ENCODE results near the gene MICALL1.

The MICALL1 gene

DNA sequence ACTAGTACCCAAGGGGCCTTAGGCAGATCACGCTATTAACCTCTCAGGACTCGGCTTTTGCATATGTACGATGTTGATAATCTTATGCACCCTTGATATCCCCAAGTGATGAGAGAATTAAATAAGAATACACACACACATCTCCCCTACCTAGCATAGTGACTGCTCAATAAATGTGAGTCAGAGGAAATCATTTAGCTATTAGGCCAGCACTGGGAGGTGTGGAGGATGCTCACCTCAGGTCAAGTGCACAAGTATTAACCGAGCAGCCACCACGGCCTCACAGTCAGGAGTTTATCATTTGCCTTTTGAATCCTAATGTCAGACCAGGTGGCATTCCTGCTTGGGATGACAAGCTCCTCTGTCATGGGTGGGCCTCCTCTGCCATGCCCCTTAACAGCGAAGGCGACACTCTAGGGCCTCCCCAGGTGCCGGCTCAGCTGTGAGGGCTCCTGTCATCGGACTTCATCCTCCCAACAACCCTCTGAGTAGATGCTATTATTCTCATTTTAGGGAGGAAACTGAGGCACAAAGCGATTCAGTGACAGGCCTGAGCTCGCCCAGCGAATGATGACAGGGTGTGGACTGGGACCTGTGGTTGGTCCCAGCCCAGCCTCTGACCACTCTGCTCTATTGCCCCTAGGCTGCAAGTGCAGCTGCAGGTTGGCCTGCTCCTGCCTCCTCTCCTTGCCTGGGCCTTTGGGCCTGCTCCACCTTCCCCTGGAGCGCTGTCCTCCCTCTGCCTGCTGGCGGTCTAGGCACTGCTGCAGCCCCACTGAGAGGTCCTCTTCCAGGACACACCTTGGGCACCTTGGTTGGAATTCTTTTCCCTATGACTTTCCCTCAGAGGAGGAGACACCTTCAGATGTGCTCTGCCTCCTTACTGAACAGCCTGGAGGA is 83.3 kb downstream of the MICALL1 start:
- DNase-seq, result no peak

DNA sequence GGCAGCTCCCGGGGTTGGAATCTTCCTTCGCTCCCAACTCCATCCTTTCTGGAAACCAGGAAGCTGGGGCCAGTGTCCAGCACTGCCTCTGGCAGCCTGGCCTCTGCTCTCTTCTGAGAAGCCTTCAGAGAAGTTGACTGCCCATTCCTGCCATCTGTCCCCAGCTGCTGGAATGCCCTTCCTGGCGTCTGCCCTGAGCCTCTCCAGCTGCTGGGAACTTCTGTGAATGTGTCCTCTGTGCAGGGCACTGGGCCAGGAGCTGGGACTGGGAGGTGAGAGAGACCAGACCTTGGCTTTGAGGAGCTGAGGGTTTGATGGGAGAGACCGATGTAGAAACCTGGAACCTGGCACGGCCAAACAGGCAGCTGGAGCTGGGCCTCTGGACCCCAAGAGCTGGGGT is 84.2 kb downstream of the MICALL1 start:
- no peak for DNase-seq

DNA sequence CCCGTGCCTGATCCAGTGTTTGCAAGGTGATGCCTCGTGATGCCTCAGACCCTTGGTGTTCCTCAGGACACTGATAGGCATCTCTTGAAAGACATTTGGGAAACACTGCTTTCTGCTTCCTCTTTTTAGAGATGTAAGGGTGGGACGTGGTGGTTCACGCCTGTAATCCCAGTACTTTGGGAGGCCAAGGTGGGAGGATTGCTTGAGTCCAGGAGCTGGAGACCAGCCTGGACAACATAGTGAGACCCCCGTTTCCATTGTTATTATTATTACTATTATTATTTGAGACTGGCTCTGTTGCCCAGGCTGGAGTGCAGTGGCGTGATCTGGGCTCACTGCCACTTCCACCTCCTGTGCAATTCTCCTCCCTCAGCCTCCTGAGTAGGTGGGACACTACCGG is 84.8 kb downstream of the MICALL1 start:
- DNase-seq, result no peak

GRCh38 chr22:37991731-37992442 is 85.8 kb downstream of the MICALL1 start:
- DNase-seq, result no peak
